Measurements from ENCODE around the gene IMMP2L.

Gene IMMP2L

GRCh38 chr7:111012799-111013675 is 549.3 kb downstream of the IMMP2L start:
- no peak for DNase-seq

GRCh38 chr7:111012149-111012548 is 550.1 kb downstream of the IMMP2L start:
- DNase-seq: no peak

GRCh38 chr7:111011520-111011919 is 550.8 kb downstream of the IMMP2L start:
- DNase-seq: no peak

GRCh38 chr7:111010798-111011197 is 551.5 kb downstream of the IMMP2L start:
- no peak for DNase-seq

- DNase-seq: no peak
These were observed 552.7 kb downstream of the IMMP2L start for GRCh38 chr7:111009526-111010040.

- no peak for DNase-seq
These were observed 555.6 kb downstream of the IMMP2L start for GRCh38 chr7:111006691-111007090.

- no peak for DNase-seq
These were observed 556.3 kb downstream of the IMMP2L start for GRCh38 chr7:111006040-111006439.

GRCh38 chr7:111005445-111005844 is 556.8 kb downstream of the IMMP2L start:
- no peak for DNase-seq

- no peak for DNase-seq
These were observed 557.9 kb downstream of the IMMP2L start for GRCh38 chr7:111004310-111004901.

- no peak for DNase-seq
These were observed 558.4 kb downstream of the IMMP2L start for GRCh38 chr7:111003883-111004282.

GRCh38 chr7:110994028-110994967 is 568.0 kb downstream of the IMMP2L start:
- no peak for DNase-seq

GRCh38 chr7:110988890-110989501 is 573.3 kb downstream of the IMMP2L start:
- no peak for DNase-seq

- no peak for DNase-seq
These were observed 573.9 kb downstream of the IMMP2L start for GRCh38 chr7:110988348-110988747.

- DNase-seq: no peak
These were observed 575.1 kb downstream of the IMMP2L start for GRCh38 chr7:110987127-110987693.

- no peak for DNase-seq
These were observed 578.4 kb downstream of the IMMP2L start for GRCh38 chr7:110983822-110984456.

- no peak for DNase-seq
These were observed 585.1 kb downstream of the IMMP2L start for GRCh38 chr7:110977127-110977737.

GRCh38 chr7:110975486-110975885 is 586.8 kb downstream of the IMMP2L start:
- DNase-seq: no peak

GRCh38 chr7:110974441-110974840 is 587.9 kb downstream of the IMMP2L start:
- no peak for DNase-seq

- DNase-seq: no peak
These were observed 588.9 kb downstream of the IMMP2L start for GRCh38 chr7:110973196-110973990.

GRCh38 chr7:110964775-110965174 is 597.5 kb downstream of the IMMP2L start:
- DNase-seq: no peak
